Measurements from ENCODE around the gene CYP2D6. TPM values are rescaled to one million over a fixed set of nuclear protein-coding genes. Genes with fewer than 3 reads are reported as not detected.

Gene CYP2D6
- total RNA-seq, 1 experiment from 2014 or later: 1.7 TPM

- Mint-ChIP-seq H3K36me3 (peaks cover 44% of the 10 kb centered on the region), H3K27ac (peak overlapping the region; percentile 11; the same call in 1 of the 2 replicates), H3K4me1 (peaks cover 14% of the 10 kb centered on the region; the same call in 1 of the 2 replicates), H3K27me3 (ENCODE audit: low read depth) (no peaks in the 10 kb centered on the region), H3K9me3 (peaks cover 8% of the 10 kb centered on the region), H3K4me3 (no peak overlapping the region)
- ChIA-PET CTCF (interaction anchor here (0.7 kb wide), 1 partner anchor 98 kb away, joined by 3 read pairs; no protein-coding TSS in a partner anchor), POLR2A (no interaction called here)
- TF ChIP-seq, protein P1, sequence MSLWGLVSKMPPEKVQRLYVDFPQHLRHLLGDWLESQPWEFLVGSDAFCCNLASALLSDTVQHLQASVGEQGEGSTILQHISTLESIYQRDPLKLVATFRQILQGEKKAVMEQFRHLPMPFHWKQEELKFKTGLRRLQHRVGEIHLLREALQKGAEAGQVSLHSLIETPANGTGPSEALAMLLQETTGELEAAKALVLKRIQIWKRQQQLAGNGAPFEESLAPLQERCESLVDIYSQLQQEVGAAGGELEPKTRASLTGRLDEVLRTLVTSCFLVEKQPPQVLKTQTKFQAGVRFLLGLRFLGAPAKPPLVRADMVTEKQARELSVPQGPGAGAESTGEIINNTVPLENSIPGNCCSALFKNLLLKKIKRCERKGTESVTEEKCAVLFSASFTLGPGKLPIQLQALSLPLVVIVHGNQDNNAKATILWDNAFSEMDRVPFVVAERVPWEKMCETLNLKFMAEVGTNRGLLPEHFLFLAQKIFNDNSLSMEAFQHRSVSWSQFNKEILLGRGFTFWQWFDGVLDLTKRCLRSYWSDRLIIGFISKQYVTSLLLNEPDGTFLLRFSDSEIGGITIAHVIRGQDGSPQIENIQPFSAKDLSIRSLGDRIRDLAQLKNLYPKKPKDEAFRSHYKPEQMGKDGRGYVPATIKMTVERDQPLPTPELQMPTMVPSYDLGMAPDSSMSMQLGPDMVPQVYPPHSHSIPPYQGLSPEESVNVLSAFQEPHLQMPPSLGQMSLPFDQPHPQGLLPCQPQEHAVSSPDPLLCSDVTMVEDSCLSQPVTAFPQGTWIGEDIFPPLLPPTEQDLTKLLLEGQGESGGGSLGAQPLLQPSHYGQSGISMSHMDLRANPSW (CRISPR knock-in tag; conservative IDR thresholded peaks at IDR 0.05; ENCODE audit: low read depth): no peak
- TF ChIP-seq, protein P2, sequence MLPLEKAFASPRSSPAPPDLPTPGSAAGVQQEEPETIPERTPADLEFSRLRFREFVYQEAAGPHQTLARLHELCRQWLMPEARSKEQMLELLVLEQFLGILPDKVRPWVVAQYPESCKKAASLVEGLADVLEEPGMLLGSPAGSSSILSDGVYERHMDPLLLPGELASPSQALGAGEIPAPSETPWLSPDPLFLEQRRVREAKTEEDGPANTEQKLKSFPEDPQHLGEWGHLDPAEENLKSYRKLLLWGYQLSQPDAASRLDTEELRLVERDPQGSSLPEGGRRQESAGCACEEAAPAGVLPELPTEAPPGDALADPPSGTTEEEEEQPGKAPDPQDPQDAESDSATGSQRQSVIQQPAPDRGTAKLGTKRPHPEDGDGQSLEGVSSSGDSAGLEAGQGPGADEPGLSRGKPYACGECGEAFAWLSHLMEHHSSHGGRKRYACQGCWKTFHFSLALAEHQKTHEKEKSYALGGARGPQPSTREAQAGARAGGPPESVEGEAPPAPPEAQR (CRISPR knock-in tag; IDR thresholded peaks at IDR 0.05): no peak
- TF ChIP-seq, protein P3, sequence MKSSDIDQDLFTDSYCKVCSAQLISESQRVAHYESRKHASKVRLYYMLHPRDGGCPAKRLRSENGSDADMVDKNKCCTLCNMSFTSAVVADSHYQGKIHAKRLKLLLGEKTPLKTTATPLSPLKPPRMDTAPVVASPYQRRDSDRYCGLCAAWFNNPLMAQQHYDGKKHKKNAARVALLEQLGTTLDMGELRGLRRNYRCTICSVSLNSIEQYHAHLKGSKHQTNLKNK (CRISPR knock-in tag; IDR thresholded peaks at IDR 0.05): no peak
- TF ChIP-seq ZNF219 (CRISPR knock-in tag; IDR thresholded peaks at IDR 0.05; ENCODE audit: borderline replicate concordance) (no peak), RELA (CRISPR knock-in tag; IDR thresholded peaks at IDR 0.05; ENCODE audit: borderline replicate concordance) (no peak), ZNF671 (CRISPR knock-in tag; IDR thresholded peaks at IDR 0.05) (no peak), ZNF532 (CRISPR knock-in tag; IDR thresholded peaks at IDR 0.05; ENCODE audit: borderline replicate concordance) (no peak), ATF1 (CRISPR knock-in tag; IDR thresholded peaks at IDR 0.05) (no peak)
- ATAC-seq: no peak
- no peak for DNase-seq (ENCODE audit: low spot score)
Measured at GRCh38 chr22:42084874-42085273, 45.7 kb downstream of the CYP2D6 start.

DNA sequence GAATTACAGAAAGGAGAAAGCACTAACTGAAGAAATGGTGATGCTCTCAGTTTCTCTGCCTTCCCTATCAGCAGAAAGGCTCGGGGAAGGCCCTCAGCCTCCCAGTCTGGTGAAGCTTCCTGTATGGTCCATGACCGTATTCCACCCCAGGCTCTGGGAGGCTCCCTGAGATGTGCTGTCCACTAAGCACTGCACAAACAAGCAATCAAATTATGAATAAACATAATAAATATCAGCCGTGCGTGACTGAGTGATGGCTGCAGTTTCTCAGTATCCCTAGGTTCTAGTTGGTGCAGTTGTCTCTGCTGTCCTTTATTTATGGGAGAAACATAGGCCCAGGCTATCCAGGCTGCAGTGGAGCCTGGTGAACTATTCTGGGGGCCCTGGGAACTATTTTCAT, 47.5 kb downstream of the CYP2D6 start:
- peaks cover 32% of the 10 kb centered on the region for H3K36me3 Mint-ChIP-seq
- H3K4me3 Mint-ChIP-seq: no peak overlapping the region
- DNase-seq (ENCODE audit: low spot score) (no peak), ATAC-seq (no peak)
- H3K4me1 Mint-ChIP-seq: peaks cover 20% of the 10 kb centered on the region
- TF ChIP-seq TP53 (CRISPR knock-in tag; IDR thresholded peaks at IDR 0.05) (no peak), OVOL2 (CRISPR knock-in tag; IDR thresholded peaks at IDR 0.05; ENCODE audit: borderline replicate concordance) (no peak), TEAD1 (CRISPR knock-in tag; IDR thresholded peaks at IDR 0.05) (no peak), JAZF1 (CRISPR knock-in tag; IDR thresholded peaks at IDR 0.05) (no peak)
- TF ChIP-seq, protein P4, sequence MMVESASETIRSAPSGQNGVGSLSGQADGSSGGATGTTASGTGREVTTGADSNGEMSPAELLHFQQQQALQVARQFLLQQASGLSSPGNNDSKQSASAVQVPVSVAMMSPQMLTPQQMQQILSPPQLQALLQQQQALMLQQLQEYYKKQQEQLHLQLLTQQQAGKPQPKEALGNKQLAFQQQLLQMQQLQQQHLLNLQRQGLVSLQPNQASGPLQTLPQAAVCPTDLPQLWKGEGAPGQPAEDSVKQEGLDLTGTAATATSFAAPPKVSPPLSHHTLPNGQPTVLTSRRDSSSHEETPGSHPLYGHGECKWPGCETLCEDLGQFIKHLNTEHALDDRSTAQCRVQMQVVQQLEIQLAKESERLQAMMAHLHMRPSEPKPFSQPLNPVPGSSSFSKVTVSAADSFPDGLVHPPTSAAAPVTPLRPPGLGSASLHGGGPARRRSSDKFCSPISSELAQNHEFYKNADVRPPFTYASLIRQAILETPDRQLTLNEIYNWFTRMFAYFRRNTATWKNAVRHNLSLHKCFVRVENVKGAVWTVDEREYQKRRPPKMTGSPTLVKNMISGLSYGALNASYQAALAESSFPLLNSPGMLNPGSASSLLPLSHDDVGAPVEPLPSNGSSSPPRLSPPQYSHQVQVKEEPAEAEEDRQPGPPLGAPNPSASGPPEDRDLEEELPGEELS (CRISPR knock-in tag; IDR thresholded peaks at IDR 0.05): no peak
- TF ChIP-seq, protein P5, sequence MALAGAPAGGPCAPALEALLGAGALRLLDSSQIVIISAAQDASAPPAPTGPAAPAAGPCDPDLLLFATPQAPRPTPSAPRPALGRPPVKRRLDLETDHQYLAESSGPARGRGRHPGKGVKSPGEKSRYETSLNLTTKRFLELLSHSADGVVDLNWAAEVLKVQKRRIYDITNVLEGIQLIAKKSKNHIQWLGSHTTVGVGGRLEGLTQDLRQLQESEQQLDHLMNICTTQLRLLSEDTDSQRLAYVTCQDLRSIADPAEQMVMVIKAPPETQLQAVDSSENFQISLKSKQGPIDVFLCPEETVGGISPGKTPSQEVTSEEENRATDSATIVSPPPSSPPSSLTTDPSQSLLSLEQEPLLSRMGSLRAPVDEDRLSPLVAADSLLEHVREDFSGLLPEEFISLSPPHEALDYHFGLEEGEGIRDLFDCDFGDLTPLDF (CRISPR knock-in tag; IDR thresholded peaks at IDR 0.05): no peak
- ChIA-PET CTCF (no interaction called here), POLR2A (interaction anchor here (0.7 kb wide), 1 partner anchor 13 kb away, joined by 3 read pairs; no protein-coding TSS in a partner anchor)
- no peaks in the 10 kb centered on the region for H3K9me3 Mint-ChIP-seq
- H3K27me3 Mint-ChIP-seq (ENCODE audit: low read depth): no peaks in the 10 kb centered on the region
- no peak overlapping the region for H3K27ac Mint-ChIP-seq
